ENCODE measurements around the gene CACNA1C. TPM values are rescaled to one million over a fixed set of nuclear protein-coding genes. Genes with fewer than 3 reads are reported as not detected.

The CACNA1C gene
- total and polyA plus RNA-seq, 2 donors from 2014 or later: 1.6 to 17.4 TPM

DNA sequence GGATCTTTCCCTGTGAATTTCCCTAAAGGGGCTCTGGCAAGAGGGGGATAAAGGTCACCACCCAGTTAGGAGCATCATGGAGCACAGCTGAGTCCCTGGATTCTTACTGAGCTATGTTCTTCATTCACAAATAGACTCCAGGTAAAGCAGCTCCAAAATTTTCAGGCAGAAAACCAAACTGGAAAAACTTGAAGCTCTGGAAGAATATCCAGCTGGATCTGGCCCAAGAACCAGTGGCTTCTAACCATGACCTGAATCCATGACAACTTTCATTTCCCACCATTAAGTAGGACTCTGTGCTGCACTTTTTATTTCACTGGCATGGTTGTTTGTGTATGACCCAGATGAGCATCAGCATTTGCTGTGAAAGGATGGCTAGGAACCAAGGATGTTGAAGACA is 561.6 kb downstream of the CACNA1C start:
- no peaks in the 10 kb centered on the region for H3K9me3 ChIP-seq (ENCODE audit: control insufficient read depth in 2 of 3, insufficient read depth in 1 of 3, low read length in 3 of 3)
- TF ChIP-seq, protein P1, sequence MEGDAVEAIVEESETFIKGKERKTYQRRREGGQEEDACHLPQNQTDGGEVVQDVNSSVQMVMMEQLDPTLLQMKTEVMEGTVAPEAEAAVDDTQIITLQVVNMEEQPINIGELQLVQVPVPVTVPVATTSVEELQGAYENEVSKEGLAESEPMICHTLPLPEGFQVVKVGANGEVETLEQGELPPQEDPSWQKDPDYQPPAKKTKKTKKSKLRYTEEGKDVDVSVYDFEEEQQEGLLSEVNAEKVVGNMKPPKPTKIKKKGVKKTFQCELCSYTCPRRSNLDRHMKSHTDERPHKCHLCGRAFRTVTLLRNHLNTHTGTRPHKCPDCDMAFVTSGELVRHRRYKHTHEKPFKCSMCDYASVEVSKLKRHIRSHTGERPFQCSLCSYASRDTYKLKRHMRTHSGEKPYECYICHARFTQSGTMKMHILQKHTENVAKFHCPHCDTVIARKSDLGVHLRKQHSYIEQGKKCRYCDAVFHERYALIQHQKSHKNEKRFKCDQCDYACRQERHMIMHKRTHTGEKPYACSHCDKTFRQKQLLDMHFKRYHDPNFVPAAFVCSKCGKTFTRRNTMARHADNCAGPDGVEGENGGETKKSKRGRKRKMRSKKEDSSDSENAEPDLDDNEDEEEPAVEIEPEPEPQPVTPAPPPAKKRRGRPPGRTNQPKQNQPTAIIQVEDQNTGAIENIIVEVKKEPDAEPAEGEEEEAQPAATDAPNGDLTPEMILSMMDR (IDR thresholded peaks at IDR 0.05; ENCODE audit: borderline replicate concordance, extremely low read depth, insufficient read depth): no peak
- H3K36me3 ChIP-seq (ENCODE audit: control insufficient read depth in 2 of 3, insufficient read depth in 3 of 3, low read length in 3 of 3): no peaks in the 10 kb centered on the region
- DNase-seq: no peak
- FAIRE-seq: no peak
- no peak overlapping the region for H3K27ac ChIP-seq (ENCODE audit: low read depth in 2 of 2, low read length in 2 of 2)
- H3K4me1 ChIP-seq (ENCODE audit: control insufficient read depth in 2 of 3, insufficient read depth in 2 of 3, low read depth in 1 of 3, low read length in 3 of 3): no peaks in the 10 kb centered on the region
- intact Hi-C loops (cut with DNase I): no loop called here
- H3K27me3 ChIP-seq (ENCODE audit: control insufficient read depth, insufficient read depth, low read length): no peaks in the 10 kb centered on the region
- no peak overlapping the region for H3K4me3 ChIP-seq (ENCODE audit: low read length in 3 of 3)
- no peak overlapping the region for H3K9ac ChIP-seq (ENCODE audit: low read length in 3 of 3)

DNA sequence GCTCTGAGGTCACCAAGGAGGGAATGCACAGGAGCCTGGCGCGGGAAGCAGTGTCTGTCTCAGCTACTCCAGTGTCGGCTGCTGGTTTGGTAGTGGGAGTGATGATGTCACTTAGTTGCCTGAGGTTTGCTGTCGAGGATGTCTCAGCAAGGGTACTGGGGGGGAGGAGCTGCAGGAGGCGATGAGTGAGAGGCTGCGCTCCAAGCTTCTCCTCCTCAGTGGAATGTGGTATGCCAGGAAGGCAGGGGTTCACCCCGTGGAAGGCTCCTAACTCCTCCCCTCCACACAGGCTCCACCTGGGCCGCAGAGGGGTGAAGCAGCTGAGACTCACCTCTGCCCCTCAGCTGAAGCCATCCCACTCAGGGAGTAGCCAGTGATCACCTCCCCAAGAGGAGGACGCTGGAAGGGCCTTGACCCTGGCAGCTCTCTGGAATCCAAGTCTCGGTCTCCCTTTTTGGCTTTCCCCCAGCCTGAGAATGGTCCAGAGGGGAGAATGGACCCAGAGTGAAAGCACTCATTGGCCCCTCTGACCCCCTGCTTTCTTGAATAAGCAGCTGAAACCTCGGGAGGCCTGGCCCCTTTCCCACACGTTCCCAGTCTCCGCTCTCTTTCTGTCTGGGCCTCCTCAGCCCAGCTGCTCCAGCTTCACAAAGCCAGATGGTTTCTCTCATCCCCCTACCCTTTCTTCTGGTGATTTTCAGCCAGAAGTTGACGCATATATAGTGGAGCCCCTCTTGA is 563.0 kb downstream of the CACNA1C start:
- Histone ChIP-seq H3K9ac (ENCODE audit: low read length in 3 of 3) (no peak overlapping the region), H3K27ac (ENCODE audit: low read depth in 2 of 2, low read length in 2 of 2) (no peak overlapping the region), H3K27me3 (ENCODE audit: control insufficient read depth, insufficient read depth, low read length) (no peaks in the 10 kb centered on the region), H3K4me1 (ENCODE audit: control insufficient read depth in 2 of 3, insufficient read depth in 2 of 3, low read depth in 1 of 3, low read length in 3 of 3) (no peaks in the 10 kb centered on the region), H3K36me3 (ENCODE audit: control insufficient read depth in 2 of 3, insufficient read depth in 3 of 3, low read length in 3 of 3) (no peaks in the 10 kb centered on the region), H3K9me3 (ENCODE audit: control insufficient read depth in 2 of 3, insufficient read depth in 1 of 3, low read length in 3 of 3) (no peaks in the 10 kb centered on the region), H3K4me3 (ENCODE audit: low read length in 3 of 3) (no peak overlapping the region)
- peak; percentile 61 to 93 (median 79) for DNase-seq
- intact Hi-C loops (cut with DNase I): no loop called here
- no peak for FAIRE-seq
- TF ChIP-seq, protein P1 (IDR thresholded peaks at IDR 0.05; ENCODE audit: borderline replicate concordance, extremely low read depth, insufficient read depth): no peak

DNA sequence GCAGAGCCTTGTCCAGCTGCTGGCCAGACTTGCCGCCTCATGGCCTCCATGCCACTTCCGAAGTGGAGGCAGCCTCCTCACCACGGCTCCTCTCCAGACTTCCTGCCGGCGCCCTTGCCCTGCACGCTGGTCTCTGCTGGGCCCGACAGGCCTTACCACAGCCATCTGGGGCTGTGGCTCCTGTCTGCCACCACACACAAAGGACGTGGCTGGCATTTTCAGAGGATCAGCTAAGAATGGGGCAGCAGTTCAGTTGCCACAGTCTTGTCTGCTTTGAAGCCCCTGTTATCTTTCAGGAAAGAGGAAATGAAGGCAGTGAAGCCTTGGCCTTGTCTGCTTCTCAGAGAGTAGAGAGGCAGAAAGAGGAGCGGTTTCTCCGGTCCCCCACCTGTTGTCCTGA is 564.0 kb downstream of the CACNA1C start:
- Histone ChIP-seq H3K4me1 (ENCODE audit: control insufficient read depth in 2 of 3, insufficient read depth in 2 of 3, low read depth in 1 of 3, low read length in 3 of 3) (no peaks in the 10 kb centered on the region), H3K27ac (ENCODE audit: low read depth in 2 of 2, low read length in 2 of 2) (no peak overlapping the region), H3K27me3 (ENCODE audit: control insufficient read depth, insufficient read depth, low read length) (no peaks in the 10 kb centered on the region), H3K9ac (ENCODE audit: low read length in 3 of 3) (no peak overlapping the region), H3K9me3 (ENCODE audit: control insufficient read depth in 2 of 3, insufficient read depth in 1 of 3, low read length in 3 of 3) (no peaks in the 10 kb centered on the region), H3K4me3 (ENCODE audit: low read length in 3 of 3) (no peak overlapping the region), H3K36me3 (ENCODE audit: control insufficient read depth in 2 of 3, insufficient read depth in 3 of 3, low read length in 3 of 3) (no peaks in the 10 kb centered on the region)
- intact Hi-C loops (cut with DNase I): no loop called here
- DNase-seq: no peak
- FAIRE-seq: no peak
- TF ChIP-seq, protein P1 (IDR thresholded peaks at IDR 0.05; ENCODE audit: borderline replicate concordance, extremely low read depth, insufficient read depth): no peak
